GM12878 (cell line): ENCODE measurements around the gene ABCF3.

Source experiments
- EZH2 ChIP-seq: IDR thresholded peaks from 2 replicates; pipeline ENCODE4 v1.6.1; 2012; ENCODE audit warnings: low read depth, mild to moderate bottlenecking, control low read depth, inconsistent platforms, low read length, borderline replicate concordance; ENCODE audit not compliant: control insufficient read depth
- GABPA ChIP-seq: IDR thresholded peaks from 2 replicates; pipeline ENCODE4 v1.6.1; 2014; ENCODE audit warnings: antibody characterized with exemption, low read depth, mild to moderate bottlenecking, inconsistent platforms
- PBX3 ChIP-seq: IDR thresholded peaks from 2 replicates; pipeline ENCODE4 v1.6.1; 2011; ENCODE audit warnings: mild to moderate bottlenecking, low read depth, low read length, moderate library complexity; ENCODE audit not compliant: insufficient replicate concordance
- POLR2AphosphoS5 ChIP-seq: IDR thresholded peaks from 2 replicates; pipeline ENCODE4 v1.6.1; 2011; ENCODE audit warnings: mild to moderate bottlenecking, low read length, inconsistent platforms
- TCF12 ChIP-seq: IDR thresholded peaks from 2 replicates; pipeline ENCODE4 v1.6.1; 2011; ENCODE audit warnings: low read depth, mild to moderate bottlenecking, low read length
- YY1 ChIP-seq: IDR thresholded peaks from 2 replicates; pipeline ENCODE4 v1.6.1; 2011; ENCODE audit warnings: low read depth, mild to moderate bottlenecking, low read length
- ZNF24 ChIP-seq: fragments of 450-650 bp; IDR thresholded peaks from 2 replicates; pipeline ENCODE4 v1.6.1; 2017; ENCODE audit warnings: antibody characterized with exemption, mild to moderate bottlenecking
- ZNF274 ChIP-seq: IDR thresholded peaks from one replicate; pipeline ENCODE4 v1.8.0; 2011; ENCODE audit not compliant: insufficient read length, insufficient read depth
- ZNF384 ChIP-seq: IDR thresholded peaks from 2 replicates; pipeline ENCODE4 v1.6.1; 2012; ENCODE audit warnings: low read depth, mild to moderate bottlenecking, low read length, improper control_type of control experiment, borderline replicate concordance
- TF ChIP-seq, protein P1 (sequence below), 3 experiments: IDR thresholded peaks in 2 of 3; conservative IDR thresholded peaks in 1 of 3; 2 replicates each; pipeline ENCODE4 v1.5.1; 2011; ENCODE audit warnings: low read depth in 3 of 3, low read length in 3 of 3, mild to moderate bottlenecking in 3 of 3, control low read depth in 2 of 3, moderate library complexity in 2 of 3, inconsistent platforms in 1 of 3, mixed read lengths in 1 of 3; ENCODE audit not compliant: control insufficient read depth in 2 of 3, insufficient read depth in 1 of 3; ENCODE audit errors: extremely low read depth in 1 of 3
- TF ChIP-seq, protein P2 (sequence below): IDR thresholded peaks from 2 replicates; pipeline ENCODE4 v1.6.1; 2012; ENCODE audit warnings: mild to moderate bottlenecking, low read depth, low read length
- TF ChIP-seq, protein P3 (sequence below): IDR thresholded peaks from 2 replicates; pipeline ENCODE4 v1.6.1; 2011; ENCODE audit warnings: low read depth, low read length, improper control_type of control experiment, borderline replicate concordance

DNA sequence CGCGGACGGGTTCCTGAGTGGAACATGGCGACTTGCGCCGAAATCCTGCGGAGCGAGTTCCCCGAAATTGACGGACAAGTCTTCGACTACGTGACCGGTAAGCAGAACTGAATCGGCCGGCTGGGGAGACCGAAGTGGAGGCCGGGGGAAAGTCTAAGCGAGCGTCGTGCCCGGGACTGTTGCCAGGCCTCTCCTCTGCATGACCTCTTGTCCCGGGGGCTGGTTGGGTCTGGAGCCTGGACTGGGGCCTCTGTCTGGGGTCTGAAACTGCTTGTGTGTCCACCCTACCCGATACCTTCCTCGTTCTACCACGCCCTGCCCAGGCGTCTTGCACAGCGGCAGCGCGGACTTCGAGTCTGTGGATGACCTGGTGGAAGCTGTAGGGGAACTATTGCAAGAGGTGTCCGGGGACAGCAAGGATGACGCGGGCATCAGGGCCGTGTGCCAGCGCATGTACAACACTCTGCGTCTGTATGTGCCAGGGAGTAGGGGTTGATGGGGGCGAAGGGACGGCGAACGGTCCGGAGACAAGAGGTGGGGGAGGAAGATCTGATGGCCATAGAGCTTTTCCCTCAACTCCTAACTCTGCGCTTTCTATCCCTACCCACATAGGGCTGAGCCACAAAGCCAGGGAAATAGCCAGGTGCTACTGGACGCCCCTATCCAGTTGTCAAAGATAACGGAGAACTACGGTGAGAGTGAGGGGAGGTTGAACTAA is at the start of gene ABCF3:
- TF ChIP-seq, protein P1, sequence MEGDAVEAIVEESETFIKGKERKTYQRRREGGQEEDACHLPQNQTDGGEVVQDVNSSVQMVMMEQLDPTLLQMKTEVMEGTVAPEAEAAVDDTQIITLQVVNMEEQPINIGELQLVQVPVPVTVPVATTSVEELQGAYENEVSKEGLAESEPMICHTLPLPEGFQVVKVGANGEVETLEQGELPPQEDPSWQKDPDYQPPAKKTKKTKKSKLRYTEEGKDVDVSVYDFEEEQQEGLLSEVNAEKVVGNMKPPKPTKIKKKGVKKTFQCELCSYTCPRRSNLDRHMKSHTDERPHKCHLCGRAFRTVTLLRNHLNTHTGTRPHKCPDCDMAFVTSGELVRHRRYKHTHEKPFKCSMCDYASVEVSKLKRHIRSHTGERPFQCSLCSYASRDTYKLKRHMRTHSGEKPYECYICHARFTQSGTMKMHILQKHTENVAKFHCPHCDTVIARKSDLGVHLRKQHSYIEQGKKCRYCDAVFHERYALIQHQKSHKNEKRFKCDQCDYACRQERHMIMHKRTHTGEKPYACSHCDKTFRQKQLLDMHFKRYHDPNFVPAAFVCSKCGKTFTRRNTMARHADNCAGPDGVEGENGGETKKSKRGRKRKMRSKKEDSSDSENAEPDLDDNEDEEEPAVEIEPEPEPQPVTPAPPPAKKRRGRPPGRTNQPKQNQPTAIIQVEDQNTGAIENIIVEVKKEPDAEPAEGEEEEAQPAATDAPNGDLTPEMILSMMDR (IDR thresholded peaks at IDR 0.05 in 2 of 3, conservative IDR thresholded peaks at IDR 0.05 in 1 of 3; ENCODE audit: control insufficient read depth in 2 of 3, extremely low read depth in 1 of 3, insufficient read depth in 1 of 3, low read depth in 3 of 3, low read length in 3 of 3): no peak
- TF ChIP-seq TCF12 (no peak), EZH2 (no peak), GABPA (no peak), ZNF24 (no peak), POLR2AphosphoS5 (peak; percentile 78), ZNF384 (no peak), YY1 (peak; percentile 97), PBX3 (no peak), ZNF274 (no peak)
- TF ChIP-seq, protein P2, sequence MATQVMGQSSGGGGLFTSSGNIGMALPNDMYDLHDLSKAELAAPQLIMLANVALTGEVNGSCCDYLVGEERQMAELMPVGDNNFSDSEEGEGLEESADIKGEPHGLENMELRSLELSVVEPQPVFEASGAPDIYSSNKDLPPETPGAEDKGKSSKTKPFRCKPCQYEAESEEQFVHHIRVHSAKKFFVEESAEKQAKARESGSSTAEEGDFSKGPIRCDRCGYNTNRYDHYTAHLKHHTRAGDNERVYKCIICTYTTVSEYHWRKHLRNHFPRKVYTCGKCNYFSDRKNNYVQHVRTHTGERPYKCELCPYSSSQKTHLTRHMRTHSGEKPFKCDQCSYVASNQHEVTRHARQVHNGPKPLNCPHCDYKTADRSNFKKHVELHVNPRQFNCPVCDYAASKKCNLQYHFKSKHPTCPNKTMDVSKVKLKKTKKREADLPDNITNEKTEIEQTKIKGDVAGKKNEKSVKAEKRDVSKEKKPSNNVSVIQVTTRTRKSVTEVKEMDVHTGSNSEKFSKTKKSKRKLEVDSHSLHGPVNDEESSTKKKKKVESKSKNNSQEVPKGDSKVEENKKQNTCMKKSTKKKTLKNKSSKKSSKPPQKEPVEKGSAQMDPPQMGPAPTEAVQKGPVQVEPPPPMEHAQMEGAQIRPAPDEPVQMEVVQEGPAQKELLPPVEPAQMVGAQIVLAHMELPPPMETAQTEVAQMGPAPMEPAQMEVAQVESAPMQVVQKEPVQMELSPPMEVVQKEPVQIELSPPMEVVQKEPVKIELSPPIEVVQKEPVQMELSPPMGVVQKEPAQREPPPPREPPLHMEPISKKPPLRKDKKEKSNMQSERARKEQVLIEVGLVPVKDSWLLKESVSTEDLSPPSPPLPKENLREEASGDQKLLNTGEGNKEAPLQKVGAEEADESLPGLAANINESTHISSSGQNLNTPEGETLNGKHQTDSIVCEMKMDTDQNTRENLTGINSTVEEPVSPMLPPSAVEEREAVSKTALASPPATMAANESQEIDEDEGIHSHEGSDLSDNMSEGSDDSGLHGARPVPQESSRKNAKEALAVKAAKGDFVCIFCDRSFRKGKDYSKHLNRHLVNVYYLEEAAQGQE: no peak
- TF ChIP-seq, protein P3, sequence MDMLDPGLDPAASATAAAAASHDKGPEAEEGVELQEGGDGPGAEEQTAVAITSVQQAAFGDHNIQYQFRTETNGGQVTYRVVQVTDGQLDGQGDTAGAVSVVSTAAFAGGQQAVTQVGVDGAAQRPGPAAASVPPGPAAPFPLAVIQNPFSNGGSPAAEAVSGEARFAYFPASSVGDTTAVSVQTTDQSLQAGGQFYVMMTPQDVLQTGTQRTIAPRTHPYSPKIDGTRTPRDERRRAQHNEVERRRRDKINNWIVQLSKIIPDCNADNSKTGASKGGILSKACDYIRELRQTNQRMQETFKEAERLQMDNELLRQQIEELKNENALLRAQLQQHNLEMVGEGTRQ: no peak
